ENCODE measurements around the gene ARHGAP6.

ARHGAP6 gene

GRCh38 chrX:11346121-11346682, 319.5 kb downstream of the ARHGAP6 start:
- DNase-seq = no peak

- no peak for DNase-seq
Measured at GRCh38 chrX:11342673-11343072, 323.0 kb downstream of the ARHGAP6 start.

GRCh38 chrX:11341274-11342201, 324.2 kb downstream of the ARHGAP6 start:
- no peak for DNase-seq

GRCh38 chrX:11337292-11338009, 328.3 kb downstream of the ARHGAP6 start:
- no peak for DNase-seq

GRCh38 chrX:11336201-11336600, 329.5 kb downstream of the ARHGAP6 start:
- DNase-seq = no peak

- no peak for DNase-seq
Measured at GRCh38 chrX:11334165-11334564, 331.6 kb downstream of the ARHGAP6 start.

- DNase-seq = no peak
Measured at GRCh38 chrX:11331788-11332187, 333.9 kb downstream of the ARHGAP6 start.

GRCh38 chrX:11329021-11329420, 336.7 kb downstream of the ARHGAP6 start:
- no peak for DNase-seq

- DNase-seq = no peak
Measured at GRCh38 chrX:11328134-11328533, 337.6 kb downstream of the ARHGAP6 start.

- no peak for DNase-seq
Measured at GRCh38 chrX:11321986-11322385, 343.7 kb downstream of the ARHGAP6 start.

GRCh38 chrX:11319806-11320520, 345.8 kb downstream of the ARHGAP6 start:
- no peak for DNase-seq

- DNase-seq = no peak
Measured at GRCh38 chrX:11311706-11312105, 354.0 kb downstream of the ARHGAP6 start.

- no peak for DNase-seq
Measured at GRCh38 chrX:11309220-11309619, 356.5 kb downstream of the ARHGAP6 start.

GRCh38 chrX:11305641-11306040, 360.1 kb downstream of the ARHGAP6 start:
- DNase-seq = no peak

GRCh38 chrX:11304829-11305228, 360.9 kb downstream of the ARHGAP6 start:
- no peak for DNase-seq

GRCh38 chrX:11298600-11298999, 367.1 kb downstream of the ARHGAP6 start:
- no peak for DNase-seq

GRCh38 chrX:11296051-11296450, 369.7 kb downstream of the ARHGAP6 start:
- DNase-seq = no peak

- no peak for DNase-seq
Measured at GRCh38 chrX:11293113-11293512, 372.6 kb downstream of the ARHGAP6 start, which contains the start of gene AMELX. TSS of gene AMELX (plus strand) at chrX:11293413. CDS start at chrX:11294789, 1,376 bp downstream.

GRCh38 chrX:11290416-11291102, 375.2 kb downstream of the ARHGAP6 start:
- no peak for DNase-seq

GRCh38 chrX:11287505-11287904, 378.2 kb downstream of the ARHGAP6 start:
- DNase-seq = no peak

- no peak for DNase-seq
Measured at GRCh38 chrX:11285651-11286050, 380.1 kb downstream of the ARHGAP6 start.

GRCh38 chrX:11282043-11282442, 383.7 kb downstream of the ARHGAP6 start:
- DNase-seq = no peak

Data from stimulated activated CD4-positive, alpha-beta T cell treated with anti-CD3 and anti-CD28 coated beads, Interleukin-4, amount 100 ng/mL, for 24 hours (primary cell).